Testis (tissue), 3 donors: ENCODE data around the gene C15orf61. TPM values are rescaled to one million over a fixed set of nuclear protein-coding genes. Genes with fewer than 3 reads are reported as not detected.
A peak's percentile ranks its signal among the peaks of the same experiment; 100 is the strongest.

Experiments used
- DNase-seq: peaks from one replicate; pipeline ENCODE4 v3.0.0-alpha.2; 2019
- H3K27ac ChIP-seq, 2 donors: fragments of 200-600 bp; sonication (generic); one replicate each; pipeline ENCODE4 v1.5.1; 2019
- H3K27me3 ChIP-seq: fragments of 200-600 bp; sonication (generic); one replicate; pipeline ENCODE4 v1.5.1; 2019
- H3K36me3 ChIP-seq: fragments of 200-600 bp; sonication (generic); one replicate; pipeline ENCODE4 v1.5.1; 2017; ENCODE audit warnings: low read depth; ENCODE audit errors: missing control alignments
- H3K4me1 ChIP-seq: fragments of 200-600 bp; sonication (generic); one replicate; pipeline ENCODE4 v1.5.1; 2019
- H3K4me3 ChIP-seq, 2 donors: fragments of 200-600 bp; sonication (generic); one replicate each; pipeline ENCODE4 v1.5.1; 2017 to 2019
- H3K9me3 ChIP-seq: fragments of 200-600 bp; sonication (generic); one replicate; pipeline ENCODE4 v1.5.1; 2017
- POLR2A ChIP-seq: fragments of 450-650 bp; IDR thresholded peaks from one replicate; pipeline ENCODE4 v1.6.1; 2017; ENCODE audit warnings: antibody characterized with exemption, mild to moderate bottlenecking, moderate library complexity
- WGBS, 2 donors: methylation state at CpG; one replicate each; pipeline ENCODE4 v1.1.5; 2018; 5-methylcytosine and 5-hydroxymethylcytosine counted together
- intact Hi-C: fragments of 100-400 bp; cut with DNase I; formaldehyde crosslinking; loops from one replicate; pipeline ENCODE4 v1.15.1; 2023; ENCODE audit warnings: low total_unique reads
- polyA plus RNA-seq: library from polyadenylated mRNA; stranded (reverse); fragments of 350-450 nt; fragmentation: Illumina TruSeq; extraction: RNeasy Lipid Tissue Mini Kit (QIAGEN cat#74804); gene quantifications from one replicate; pipeline ENCODE4 v1.2.3, GENCODE V29; 2014; ENCODE audit warnings: low read depth, low replicate concordance; ENCODE audit not compliant: insufficient read depth
- total RNA-seq, 2 donors: library from RNA; depleted of rRNA; stranded (reverse); fragments of >200 nt; gene quantifications; one replicate each; pipeline ENCODE4 v1.2.3, GENCODE V29; 2016
- TF ChIP-seq, protein P1 (sequence below), 3 experiments: fragments of 450-650 bp in 2 of 3; fragments of 200-600 bp in 1 of 3; sonication (generic) in 1 of 3; IDR thresholded peaks; one replicate each; pipeline ENCODE4 v1.5.1; 2016 to 2019; ENCODE audit warnings: antibody characterized with exemption in 3 of 3, mild to moderate bottlenecking in 2 of 3, moderate library complexity in 1 of 3

Gene C15orf61
- total and polyA plus RNA-seq, 3 donors from 2014 or later = 24.9 to 42.8 (median 28.6) TPM

DNA sequence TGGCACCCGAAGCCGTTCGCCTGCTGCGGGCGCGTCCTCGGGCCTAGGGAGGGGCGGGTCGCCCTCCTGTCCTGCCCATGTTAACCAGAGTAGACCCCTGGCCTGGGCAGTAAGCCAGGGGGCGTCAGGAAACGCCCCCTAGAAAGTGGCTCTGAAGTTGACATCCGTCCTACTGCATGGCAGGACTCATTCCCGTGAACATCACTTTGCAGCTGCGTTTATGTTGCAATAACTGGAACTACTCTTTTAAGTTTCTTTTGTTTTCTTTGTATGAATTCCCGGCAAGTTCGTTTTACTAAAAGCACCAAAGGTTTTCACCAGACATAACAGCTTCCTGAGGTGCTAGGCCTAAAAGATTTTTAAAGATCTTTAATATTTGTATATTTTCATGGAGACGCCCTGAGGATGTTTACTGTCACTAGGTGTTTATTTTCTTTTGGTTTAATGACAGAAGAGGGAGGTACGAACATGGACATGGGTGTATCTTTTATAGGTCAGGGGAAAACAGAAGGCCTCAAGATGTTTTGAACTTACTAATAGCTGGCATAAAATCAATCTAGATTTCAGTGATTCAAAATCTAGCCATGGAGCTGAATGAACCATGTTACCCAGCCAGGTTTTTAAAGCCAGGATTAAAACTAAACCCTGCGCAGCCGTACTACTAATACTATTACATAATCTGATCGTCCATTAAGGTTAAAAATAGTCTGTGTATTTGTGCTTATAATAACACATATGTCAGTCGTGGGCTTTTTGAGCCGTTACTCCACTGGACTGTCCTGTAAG is 1.0 kb downstream of the C15orf61 start:
- H3K36me3 ChIP-seq = no peaks in the 10 kb centered on the region
- H3K4me3 ChIP-seq = peak overlapping the region; percentile 83 to 88
- peak overlapping the region; percentile 97 to 98 for H3K27ac ChIP-seq
- TF ChIP-seq POLR2A = no peak
- TF ChIP-seq, protein P1, sequence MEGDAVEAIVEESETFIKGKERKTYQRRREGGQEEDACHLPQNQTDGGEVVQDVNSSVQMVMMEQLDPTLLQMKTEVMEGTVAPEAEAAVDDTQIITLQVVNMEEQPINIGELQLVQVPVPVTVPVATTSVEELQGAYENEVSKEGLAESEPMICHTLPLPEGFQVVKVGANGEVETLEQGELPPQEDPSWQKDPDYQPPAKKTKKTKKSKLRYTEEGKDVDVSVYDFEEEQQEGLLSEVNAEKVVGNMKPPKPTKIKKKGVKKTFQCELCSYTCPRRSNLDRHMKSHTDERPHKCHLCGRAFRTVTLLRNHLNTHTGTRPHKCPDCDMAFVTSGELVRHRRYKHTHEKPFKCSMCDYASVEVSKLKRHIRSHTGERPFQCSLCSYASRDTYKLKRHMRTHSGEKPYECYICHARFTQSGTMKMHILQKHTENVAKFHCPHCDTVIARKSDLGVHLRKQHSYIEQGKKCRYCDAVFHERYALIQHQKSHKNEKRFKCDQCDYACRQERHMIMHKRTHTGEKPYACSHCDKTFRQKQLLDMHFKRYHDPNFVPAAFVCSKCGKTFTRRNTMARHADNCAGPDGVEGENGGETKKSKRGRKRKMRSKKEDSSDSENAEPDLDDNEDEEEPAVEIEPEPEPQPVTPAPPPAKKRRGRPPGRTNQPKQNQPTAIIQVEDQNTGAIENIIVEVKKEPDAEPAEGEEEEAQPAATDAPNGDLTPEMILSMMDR (IDR thresholded peaks at IDR 0.05) = no peak
- 0% methylated on average over 14 to 23 of the region's 23 CpGs for WGBS, 2 donors
- peaks cover 8% of the 10 kb centered on the region for H3K4me1 ChIP-seq
- H3K27me3 ChIP-seq = no peaks in the 10 kb centered on the region
- intact Hi-C loops = loop anchor here (10.0 kb wide), 1 partner anchor 313 kb away; no protein-coding TSS in a partner anchor
- no peak for DNase-seq
- no peaks in the 10 kb centered on the region for H3K9me3 ChIP-seq

DNA sequence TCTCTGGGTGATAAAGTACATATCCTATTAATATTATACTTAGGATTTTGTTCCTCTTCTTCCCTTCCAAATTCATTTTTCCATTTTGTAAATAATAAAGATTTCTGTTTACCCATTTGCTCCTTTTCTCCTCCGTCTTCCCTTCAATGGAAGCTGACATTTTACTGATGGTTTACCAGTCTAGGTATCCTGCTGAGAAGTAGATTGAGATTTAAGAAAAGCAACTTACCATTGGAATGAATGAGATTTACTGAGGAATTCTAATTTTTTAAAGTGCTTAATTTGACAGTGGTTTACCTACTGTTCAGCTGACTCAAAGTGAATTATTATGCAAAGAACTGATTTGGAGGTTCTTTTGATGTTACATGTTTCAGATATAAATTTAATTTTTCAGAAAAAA is 2.4 kb downstream of the C15orf61 start:
- H3K4me1 ChIP-seq = peaks cover 8% of the 10 kb centered on the region
- TF ChIP-seq, protein P1 (IDR thresholded peaks at IDR 0.05) = no peak
- no peak for TF ChIP-seq POLR2A
- intact Hi-C loops = loop anchor here (10.0 kb wide), 1 partner anchor 311 kb away; no protein-coding TSS in a partner anchor
- no peaks in the 10 kb centered on the region for H3K9me3 ChIP-seq
- no peak for DNase-seq
- no peak overlapping the region for H3K27ac ChIP-seq
- no peaks in the 10 kb centered on the region for H3K27me3 ChIP-seq
- no peak overlapping the region for H3K4me3 ChIP-seq
- WGBS, 2 donors = 70 to 82% methylated on average over 1 of the region's 1 CpG
- H3K36me3 ChIP-seq = no peaks in the 10 kb centered on the region

DNA sequence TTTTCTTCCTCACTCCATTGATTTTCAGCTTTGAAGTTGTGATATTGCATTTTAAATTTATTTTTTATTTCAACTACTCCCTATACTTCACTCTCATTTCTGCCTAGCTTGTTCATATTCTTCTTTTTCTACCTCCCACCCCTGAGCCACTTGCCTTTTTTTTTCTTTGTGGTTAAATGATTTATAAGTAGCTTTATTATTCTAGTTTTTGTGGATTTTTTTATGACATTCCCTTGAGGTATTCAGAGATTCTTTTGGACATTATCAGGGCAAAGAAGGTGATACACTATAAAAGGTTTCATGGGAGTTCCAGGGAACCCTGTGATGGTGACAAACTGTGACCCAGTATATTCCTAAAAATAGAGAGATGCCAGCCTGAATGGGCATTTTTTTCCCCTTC is 3.3 kb downstream of the C15orf61 start:
- no peaks in the 10 kb centered on the region for H3K9me3 ChIP-seq
- DNase-seq = no peak
- no peaks in the 10 kb centered on the region for H3K27me3 ChIP-seq
- no peaks in the 10 kb centered on the region for H3K36me3 ChIP-seq
- H3K4me3 ChIP-seq = no peak overlapping the region
- H3K4me1 ChIP-seq = peaks cover 8% of the 10 kb centered on the region
- intact Hi-C loops = loop anchor here (10.0 kb wide), 1 partner anchor 311 kb away; no protein-coding TSS in a partner anchor
- no peak overlapping the region for H3K27ac ChIP-seq
- TF ChIP-seq POLR2A = no peak
- TF ChIP-seq, protein P1 (IDR thresholded peaks at IDR 0.05) = no peak

DNA sequence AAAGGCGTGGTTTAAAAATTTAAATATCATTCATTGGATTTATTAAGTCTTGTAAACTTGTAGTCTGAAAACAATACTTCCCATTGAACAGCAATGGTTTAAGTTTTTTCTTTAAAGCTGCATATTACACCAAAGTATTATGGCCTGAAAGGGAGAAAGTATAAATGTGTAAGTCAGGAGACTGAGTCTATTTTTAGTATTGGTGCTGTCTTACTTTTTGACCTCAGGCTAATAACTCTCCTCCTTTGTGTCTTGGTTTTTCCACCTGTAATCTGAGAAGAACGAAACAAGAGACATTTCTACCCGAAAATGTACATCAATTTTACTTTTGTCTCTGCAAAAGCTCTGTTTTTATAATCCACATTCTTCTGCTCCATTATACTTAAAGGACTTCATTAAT is 7.6 kb downstream of the C15orf61 start:
- H3K27me3 ChIP-seq = no peaks in the 10 kb centered on the region
- H3K9me3 ChIP-seq = no peaks in the 10 kb centered on the region
- 89 to 92% methylated on average over 3 of the region's 3 CpGs for WGBS, 2 donors
- no peak for DNase-seq
- TF ChIP-seq, protein P1 (IDR thresholded peaks at IDR 0.05) = no peak
- H3K27ac ChIP-seq = no peak overlapping the region
- no peaks in the 10 kb centered on the region for H3K36me3 ChIP-seq
- intact Hi-C loops = loop anchor here (10.0 kb wide), 1 partner anchor 306 kb away; no protein-coding TSS in a partner anchor
- no peak overlapping the region for H3K4me3 ChIP-seq
- H3K4me1 ChIP-seq = no peaks in the 10 kb centered on the region
